H1 (cell line): ENCODE data around the gene TBRG4. TPM values are rescaled to one million over a fixed set of nuclear protein-coding genes. Genes with fewer than 3 reads are reported as not detected.

ENCODE experiments used
- CTCF ChIA-PET: fragments of 300-600 bp; sonication (Branson Sonifier 250); formaldehyde crosslinking; loops from one replicate; lab custom pipeline; 2021; ENCODE audit not compliant: partially characterized antibody; lab: Charles Lee
- POLR2A ChIA-PET: fragments of 300-600 bp; sonication (Branson Sonifier 250); formaldehyde crosslinking; loops from one replicate; lab custom pipeline; 2021; ENCODE audit warnings: inconsistent platforms; ENCODE audit not compliant: partially characterized antibody; lab: Charles Lee
- DNase-seq, 2 experiments: peaks; one replicate each; pipeline versions ENCODE4 v3.0.0 to v3.0.0-alpha.2; 2010 to 2022; ENCODE audit warnings: low spot score in 2 of 2, low read depth in 1 of 2, mixed read lengths in 1 of 2
- FAIRE-seq: peaks from 2 replicates; lab custom pipeline; 2011; peaks lifted over from hg19 to GRCh38; lab: Jason Lieb, UNC
- H2AFZ ChIP-seq: 2 replicates; pipeline ENCODE4 v1.8.1; 2012; ENCODE audit warnings: low read length, inconsistent platforms
- H2AK5ac ChIP-seq: 2 replicates; pipeline ENCODE4 v1.6.1; 2013; ENCODE audit warnings: low read depth, low read length
- H2BK120ac ChIP-seq: replicated peaks from 2 replicates; pipeline ENCODE3; 2013; ENCODE audit warnings: low read depth, low read length, inconsistent platforms
- H2BK12ac ChIP-seq: 2 replicates; pipeline ENCODE4 v1.6.1; 2013; ENCODE audit warnings: low read depth, low read length
- H2BK15ac ChIP-seq: 2 replicates; pipeline ENCODE4 v1.6.1; 2013; ENCODE audit warnings: low read length
- H2BK20ac ChIP-seq: 2 replicates; pipeline ENCODE4 v1.6.1; 2013; ENCODE audit warnings: low read length
- H2BK5ac ChIP-seq: 2 replicates; pipeline ENCODE4 v1.6.1; 2013; ENCODE audit warnings: low read depth, low read length
- H3K14ac ChIP-seq: 2 replicates; pipeline ENCODE4 v1.6.1; 2013; ENCODE audit warnings: inconsistent platforms; ENCODE audit not compliant: insufficient read length
- H3K18ac ChIP-seq: 2 replicates; pipeline ENCODE4 v1.6.1; 2013; ENCODE audit warnings: low read length; ENCODE audit errors: extremely low read depth
- H3K23ac ChIP-seq: 2 replicates; pipeline ENCODE4 v1.6.1; 2013; ENCODE audit warnings: inconsistent platforms; ENCODE audit not compliant: insufficient read length
- H3K23me2 ChIP-seq: 2 replicates; pipeline ENCODE4 v1.6.1; 2013; ENCODE audit warnings: low read depth, low read length
- H3K27ac ChIP-seq: 2 replicates; pipeline ENCODE4 v1.6.1; 2011; ENCODE audit warnings: low read depth, low read length, inconsistent platforms
- H3K27me3 ChIP-seq, 4 experiments: replicated peaks in 1 of 4; 1 replicate in 1 of 4; 2 replicates in 3 of 4; pipeline versions ENCODE4 v1.6.1 to v1.8.1; 2011 to 2013; ENCODE audit warnings: low read length in 3 of 4, mild to moderate bottlenecking in 3 of 4, inconsistent platforms in 2 of 4, mixed read lengths in 2 of 4, moderate library complexity in 1 of 4; ENCODE audit not compliant: control insufficient read depth in 3 of 4, insufficient read depth in 3 of 4; ENCODE audit errors: extremely low read depth in 1 of 4
- H3K36me3 ChIP-seq, 4 experiments: 2 replicates each; pipeline versions ENCODE4 v1.6.1 to v1.8.1; 2011 to 2013; ENCODE audit warnings: mild to moderate bottlenecking in 4 of 4, low read length in 3 of 4, moderate library complexity in 2 of 4, control low read depth in 1 of 4, inconsistent platforms in 1 of 4; ENCODE audit not compliant: insufficient read depth in 4 of 4, control insufficient read depth in 2 of 4
- H3K4ac ChIP-seq: replicated peaks from 2 replicates; pipeline ENCODE3; 2013; ENCODE audit warnings: low read length, low read depth, mixed read lengths, inconsistent platforms; ENCODE audit not compliant: insufficient read length
- H3K4me1 ChIP-seq, 4 experiments: replicated peaks in 1 of 4; 1 replicate in 1 of 4; 2 replicates in 3 of 4; pipeline versions ENCODE4 v1.6.1 to v1.8.1; 2011 to 2013; ENCODE audit warnings: low read length in 3 of 4, inconsistent platforms in 2 of 4, mixed read lengths in 1 of 4; ENCODE audit not compliant: insufficient read depth in 4 of 4, control insufficient read depth in 3 of 4
- H3K4me2 ChIP-seq, 2 experiments: 2 replicates each; pipeline versions ENCODE4 v1.6.1 to v1.8.1; 2011 to 2013; ENCODE audit warnings: low read depth in 2 of 2, low read length in 2 of 2, control low read depth in 1 of 2, inconsistent platforms in 1 of 2, mild to moderate bottlenecking in 1 of 2; ENCODE audit not compliant: insufficient read depth in 1 of 2
- H3K4me3 ChIP-seq, 4 experiments: fragments of 200-600, 300-600 bp in 1 of 4; sonication (generic), shearing (Covaris generic), sonication (Bioruptor Twin) in 1 of 4; 2 replicates each; pipeline versions ENCODE4 v1.5.1 to v1.8.1; 2011 to 2016; ENCODE audit warnings: low read length in 4 of 4, low read depth in 3 of 4, control low read depth in 2 of 4, inconsistent platforms in 2 of 4, mild to moderate bottlenecking in 2 of 4, mixed read lengths in 1 of 4, moderate library complexity in 1 of 4; ENCODE audit not compliant: insufficient read depth in 2 of 4; ENCODE audit errors: extremely low read depth in 1 of 4
- H3K56ac ChIP-seq: replicated peaks from 2 replicates; pipeline ENCODE3; 2013; ENCODE audit warnings: low read depth, mild to moderate bottlenecking, mixed read lengths, low read length, inconsistent platforms; ENCODE audit not compliant: insufficient read length
- H3K79me1 ChIP-seq: 2 replicates; pipeline ENCODE4 v1.6.1; 2013; ENCODE audit warnings: low read depth, low read length, control low read depth
- H3K79me2 ChIP-seq, 2 experiments: 2 replicates each; pipeline versions ENCODE4 v1.6.1 to v1.8.1; 2012 to 2013; ENCODE audit warnings: low read length in 2 of 2, mild to moderate bottlenecking in 2 of 2, inconsistent platforms in 1 of 2; ENCODE audit not compliant: insufficient read depth in 2 of 2, control insufficient read depth in 1 of 2
- H3K9ac ChIP-seq, 4 experiments: replicated peaks in 1 of 4; 1 replicate in 1 of 4; 2 replicates in 3 of 4; pipeline versions ENCODE4 v1.6.1 to v1.8.1; 2011 to 2013; ENCODE audit warnings: low read depth in 3 of 4, low read length in 3 of 4, control low read depth in 2 of 4, mild to moderate bottlenecking in 2 of 4, moderate library complexity in 2 of 4, inconsistent platforms in 1 of 4; ENCODE audit errors: extremely low read depth in 1 of 4
- H3K9me3 ChIP-seq, 2 experiments: 2 replicates each; pipeline versions ENCODE4 v1.6.1 to v1.8.1; 2012 to 2013; ENCODE audit warnings: mild to moderate bottlenecking in 2 of 2, moderate library complexity in 2 of 2, control low read depth in 1 of 2, inconsistent platforms in 1 of 2, low read depth in 1 of 2, low read length in 1 of 2, mixed read lengths in 1 of 2; ENCODE audit not compliant: insufficient read depth in 2 of 2
- H4K20me1 ChIP-seq, 2 experiments: replicated peaks in 1 of 2; 2 replicates each; pipeline versions ENCODE3 to v1.8.1; 2011 to 2013; ENCODE audit warnings: inconsistent platforms in 2 of 2, low read length in 2 of 2, mild to moderate bottlenecking in 1 of 2; ENCODE audit not compliant: insufficient read depth in 2 of 2, control insufficient read depth in 1 of 2
- H4K5ac ChIP-seq: 2 replicates; pipeline ENCODE4 v1.6.1; 2013; ENCODE audit warnings: low read length, low read depth, mixed read lengths, inconsistent platforms; ENCODE audit not compliant: insufficient read length
- H4K8ac ChIP-seq: 2 replicates; pipeline ENCODE4 v1.8.0; 2013; ENCODE audit warnings: mild to moderate bottlenecking, moderate library complexity, low read length, inconsistent platforms; ENCODE audit not compliant: insufficient read depth; ENCODE audit errors: extremely low read depth
- H4K91ac ChIP-seq: replicated peaks from 2 replicates; pipeline ENCODE3; 2013; ENCODE audit warnings: low read length, mixed read lengths, inconsistent platforms; ENCODE audit not compliant: insufficient read length
- ASH2L ChIP-seq: fragments of 200-600, 300-600 bp; sonication (generic); IDR thresholded peaks from one replicate; pipeline ENCODE4 v1.7.1; 2017; ENCODE audit warnings: low read length
- BRCA1 ChIP-seq: IDR thresholded peaks from 2 replicates; pipeline ENCODE4 v1.6.1; 2012; ENCODE audit warnings: low read depth, low read length, improper control_type of control experiment
- CHD1 ChIP-seq: IDR thresholded peaks from 2 replicates; pipeline ENCODE4 v1.6.1; 2012; ENCODE audit warnings: low read depth, low read length, improper control_type of control experiment
- EP300 ChIP-seq, 2 experiments: IDR thresholded peaks; 1 replicate in 1 of 2; 2 replicates in 1 of 2; pipeline ENCODE4 v1.6.1; 2011 to 2012; ENCODE audit warnings: low read depth in 2 of 2, low read length in 2 of 2, mild to moderate bottlenecking in 2 of 2, borderline replicate concordance in 1 of 2, inconsistent platforms in 1 of 2, moderate library complexity in 1 of 2
- RAD21 ChIP-seq, 2 experiments: IDR thresholded peaks in 1 of 2; conservative IDR thresholded peaks in 1 of 2; 2 replicates each; pipeline ENCODE4 v1.6.1; 2011; ENCODE audit warnings: low read depth in 2 of 2, low read length in 2 of 2, improper control_type of control experiment in 1 of 2, inconsistent platforms in 1 of 2, mild to moderate bottlenecking in 1 of 2, moderate library complexity in 1 of 2
- WGBS, 2 experiments: shearing (Covaris generic) in 1 of 2; methylation state at CpG; one replicate each; pipeline versions ENCODE4 v1.1.6 to v1.1.7; 2013 to 2015; ENCODE audit warnings: low lambda C conversion rate in 2 of 2, mixed read lengths in 2 of 2, inconsistent platforms in 1 of 2, low coverage in 1 of 2, missing lambda C conversion rate in 1 of 2; ENCODE audit not compliant: insufficient replicate concordance in 2 of 2, insufficient coverage in 1 of 2, insufficient read length in 1 of 2; ENCODE audit errors: extremely low coverage in 1 of 2, missing lambda C conversion rate in 1 of 2; 5-methylcytosine and 5-hydroxymethylcytosine counted together
- polyA plus RNA-seq, 7 experiments: library from polyadenylated mRNA; depleted of rRNA in 3 of 7; stranded (reverse) in 5 of 7; unstranded in 2 of 7; fragments of >200 nt in 5 of 7; fragments of 200-250 nt in 2 of 7; gene quantifications; 1 replicate in 5 of 7; 2 replicates in 1 of 7; 4 replicates in 1 of 7; pipeline versions ENCODE4 v1.2.1 to v1.2.3, GENCODE V29; 2011 to 2013; ENCODE audit warnings: missing spikeins in 2 of 7, mixed read lengths in 2 of 7
- total RNA-seq: library from RNA; stranded (reverse); fragmentation: NEBNext Ultra II Directional; extraction: Animal tissue kit (Norgen Biotek cat#: 25700); gene quantifications from 2 replicates; pipeline ENCODE4 v1.2.1, GENCODE V29; 2021

TBRG4 gene
- total and polyA plus RNA-seq, 2 of the 8 experiments (the other 6 are each of a cell fraction or from before 2014, with no cell fraction given), result 110 to 137 TPM

- H4K8ac ChIP-seq, result no peak overlapping the region
- H3K23ac ChIP-seq, result no peak overlapping the region
- H3K14ac ChIP-seq, result no peak overlapping the region
- peaks cover 63 to 93% (median 83%) of the 10 kb centered on the region in 4 experiments for H3K36me3 ChIP-seq
- no peak overlapping the region for H3K4ac ChIP-seq
- CTCF ChIA-PET, result interaction anchor here (1.4 to 2.5 kb wide), 3 partner anchors 30 to 129 kb away, joined by 3 to 13 read pairs (median 7); no protein-coding TSS in a partner anchor
- FAIRE-seq (no peak), DNase-seq (no peak)
- H4K5ac ChIP-seq, result no peak overlapping the region
- H3K9me3 ChIP-seq, result no peaks in the 10 kb centered on the region
- TF ChIP-seq CHD1 (no peak), ASH2L (no peak), BRCA1 (no peak), RAD21 (IDR thresholded peaks at IDR 0.05 in 1 of 2, conservative IDR thresholded peaks at IDR 0.05 in 1 of 2; ENCODE audit: low read depth in 2 of 2, low read length in 2 of 2) (no peak), EP300 (IDR thresholded peaks at IDR 0.05; ENCODE audit: borderline replicate concordance in 1 of 2, low read depth in 2 of 2, low read length in 2 of 2) (no peak)
- peaks cover 0 to 16% of the 10 kb centered on the region in 2 experiments; a peak in 3 of 4 replicates for H3K79me2 ChIP-seq
- H2BK20ac ChIP-seq, result no peak overlapping the region
- no peak overlapping the region for H2AFZ ChIP-seq
- no peak overlapping the region for H2BK120ac ChIP-seq
- no peak overlapping the region for H3K4me3 ChIP-seq
- no peaks in the 10 kb centered on the region for H3K4me1 ChIP-seq
- H3K18ac ChIP-seq, result no peak overlapping the region
- no peak overlapping the region for H2BK12ac ChIP-seq
- H2AK5ac ChIP-seq, result no peak overlapping the region
- no peak overlapping the region for H3K4me2 ChIP-seq
- no peaks in the 10 kb centered on the region for H3K27me3 ChIP-seq
- H3K79me1 ChIP-seq, result peaks cover 9% of the 10 kb centered on the region
- peaks cover 16 to 48% of the 10 kb centered on the region in 2 experiments for H4K20me1 ChIP-seq
- no peak overlapping the region for H3K9ac ChIP-seq
- H3K27ac ChIP-seq, result no peak overlapping the region
- H3K23me2 ChIP-seq, result no peaks in the 10 kb centered on the region
- H2BK5ac ChIP-seq, result no peak overlapping the region
- POLR2A ChIA-PET, result interaction anchor here (0.7 to 4.0 kb wide), 7 partner anchors 9 to 130 kb away, joined by 3 to 18 read pairs (median 8); partner anchors contain the start of genes NACAD and TBRG4
- H2BK15ac ChIP-seq, result no peak overlapping the region
- H3K56ac ChIP-seq, result no peak overlapping the region
- WGBS, 2 experiments, result 88% methylated on average over 14 of the region's 14 CpGs; no CpG with 5 or more reads in 1 of the 2 experiments
- H4K91ac ChIP-seq, result no peak overlapping the region
These were observed 8.4 kb downstream of the TBRG4 start for GRCh38 chr7:45102785-45103712.
